Kidney epithelial cell (primary cell): Measurements from ENCODE around the gene SMC3. TPM values are rescaled to one million over a fixed set of nuclear protein-coding genes. Genes with fewer than 3 reads are reported as not detected.

Experiments used
- DNase-seq: peaks from one replicate; pipeline ENCODE4 v3.0.0-alpha.2; 2010; ENCODE audit warnings: low read depth
- H3K27me3 ChIP-seq: 2 replicates; pipeline ENCODE4 v1.6.0; 2011; ENCODE audit warnings: low read length; ENCODE audit not compliant: control insufficient read depth, insufficient read depth
- H3K36me3 ChIP-seq: 2 replicates; pipeline ENCODE4 v1.5.1; 2011; ENCODE audit warnings: low read length; ENCODE audit not compliant: control insufficient read depth, insufficient read depth
- H3K4me3 ChIP-seq: 2 replicates; pipeline ENCODE4 v1.5.1; 2011; ENCODE audit warnings: low read depth, mild to moderate bottlenecking, control low read depth, low read length
- CTCF ChIP-seq: IDR thresholded peaks from 2 replicates; pipeline ENCODE4 v1.5.1; 2011; ENCODE audit warnings: mild to moderate bottlenecking, moderate library complexity, low read length, control low read depth, inconsistent platforms; ENCODE audit not compliant: insufficient read depth, poor library complexity, severe bottlenecking
- total RNA-seq: library from RNA; depleted of rRNA; stranded (reverse); fragments of >200 nt; gene quantifications from 2 replicates; pipeline ENCODE4 v1.2.3, GENCODE V29; 2015

Gene SMC3
- total RNA-seq, 1 donor from 2014 or later: 35.3 TPM

DNA sequence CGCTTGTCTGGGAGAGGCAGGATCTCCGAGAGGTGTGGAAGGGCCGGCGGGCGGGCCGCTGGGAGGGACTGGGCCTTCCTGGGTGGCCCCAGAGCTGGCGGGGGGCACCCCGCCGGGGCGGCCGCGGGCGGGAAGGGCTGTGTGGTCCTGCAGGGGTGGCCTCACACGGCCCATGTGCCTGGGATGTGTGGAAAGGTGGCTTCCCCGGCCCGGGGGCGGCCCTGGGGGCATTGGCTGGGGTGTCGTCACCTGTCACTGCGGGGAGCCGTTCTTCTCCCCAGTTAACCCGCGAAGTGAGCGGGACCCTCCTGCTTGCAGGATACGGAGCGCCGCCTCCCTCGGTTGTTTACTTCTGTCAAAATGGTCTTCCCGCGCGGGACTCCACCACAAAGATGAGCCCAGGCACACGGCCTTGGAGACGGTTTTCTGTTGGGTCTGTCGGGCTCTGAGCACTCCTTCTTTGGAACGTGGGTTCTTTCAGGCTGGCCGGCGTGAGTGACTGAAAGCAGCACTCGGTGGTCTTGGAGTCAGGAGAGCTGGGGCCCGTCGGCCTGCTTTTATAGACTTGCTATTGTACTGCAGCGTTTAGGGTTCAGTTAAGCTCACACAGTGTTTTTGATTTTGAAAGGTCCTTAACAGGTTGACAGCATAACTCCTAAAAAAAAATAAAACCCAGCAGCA is 700 bp downstream of the SMC3 start:
- H3K36me3 ChIP-seq: no peaks in the 10 kb centered on the region
- peak overlapping the region; percentile 93 for H3K4me3 ChIP-seq
- TF ChIP-seq CTCF: no peak
- no peaks in the 10 kb centered on the region for H3K27me3 ChIP-seq
- no peak for DNase-seq

- Histone ChIP-seq H3K27me3 (no peaks in the 10 kb centered on the region), H3K4me3 (no peak overlapping the region), H3K36me3 (no peaks in the 10 kb centered on the region)
- DNase-seq: no peak
- TF ChIP-seq CTCF: no peak
Observed at GRCh38 chr10:110569122-110569521, 1.6 kb downstream of the SMC3 start.

DNA sequence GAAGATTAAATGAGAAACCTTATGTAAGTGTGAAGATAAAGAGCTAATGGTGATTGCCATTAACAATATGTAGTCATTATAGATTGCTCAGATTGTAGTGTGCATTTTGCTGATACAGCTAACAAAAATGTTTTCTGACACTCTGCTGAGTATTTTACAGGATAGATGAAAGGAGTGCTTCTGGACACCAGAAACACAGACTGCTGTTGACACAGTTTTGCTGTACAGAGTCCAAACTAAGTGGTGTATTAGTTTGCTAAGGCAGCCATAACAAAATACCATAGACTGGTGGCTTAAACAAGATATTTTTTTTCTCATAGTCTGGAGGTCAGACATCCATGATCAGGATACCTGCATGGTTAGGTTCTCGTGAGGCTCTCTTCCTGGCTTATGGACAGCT is 2.2 kb downstream of the SMC3 start:
- no peak for DNase-seq
- no peaks in the 10 kb centered on the region for H3K36me3 ChIP-seq
- no peak for TF ChIP-seq CTCF
- H3K27me3 ChIP-seq: no peaks in the 10 kb centered on the region
- no peak overlapping the region for H3K4me3 ChIP-seq

DNA sequence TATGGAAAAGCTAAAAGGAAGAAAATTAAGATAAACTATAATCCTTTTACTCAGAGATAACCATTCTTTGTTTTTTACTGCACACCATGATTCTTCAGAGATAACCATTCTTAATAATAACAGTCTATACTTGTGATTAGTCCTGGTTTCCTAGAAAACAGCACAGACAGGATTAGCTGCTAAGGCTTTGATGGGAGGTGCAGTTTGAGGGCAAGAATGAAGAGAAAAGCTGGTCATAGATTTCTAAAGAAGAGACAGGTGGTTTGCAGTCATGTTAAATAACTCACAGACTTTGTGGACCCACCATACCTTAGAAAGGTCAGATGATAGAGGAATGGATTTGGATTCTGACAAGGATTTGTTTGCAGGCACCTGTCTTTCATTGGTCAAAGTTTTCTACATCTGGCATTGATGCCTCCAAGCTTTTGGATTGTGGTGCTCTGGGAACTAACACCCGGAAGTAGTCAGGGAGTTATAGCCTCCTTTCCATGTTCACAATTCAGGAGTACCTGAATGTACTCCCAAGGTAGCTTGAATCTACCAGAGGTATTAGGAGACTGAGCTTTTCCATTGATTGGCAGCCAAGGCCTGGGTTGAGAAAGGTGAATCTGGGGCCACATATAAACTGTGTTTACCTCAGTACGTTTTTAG is 3.7 kb downstream of the SMC3 start:
- Histone ChIP-seq H3K36me3 (no peaks in the 10 kb centered on the region), H3K4me3 (no peak overlapping the region), H3K27me3 (no peaks in the 10 kb centered on the region)
- DNase-seq: no peak
- TF ChIP-seq CTCF: no peak

- Histone ChIP-seq H3K4me3 (no peak overlapping the region), H3K36me3 (peaks cover under 1% of the 10 kb centered on the region), H3K27me3 (no peaks in the 10 kb centered on the region)
- TF ChIP-seq CTCF: no peak
- DNase-seq: no peak
Observed at GRCh38 chr10:110572862-110573261, 5.4 kb downstream of the SMC3 start.

DNA sequence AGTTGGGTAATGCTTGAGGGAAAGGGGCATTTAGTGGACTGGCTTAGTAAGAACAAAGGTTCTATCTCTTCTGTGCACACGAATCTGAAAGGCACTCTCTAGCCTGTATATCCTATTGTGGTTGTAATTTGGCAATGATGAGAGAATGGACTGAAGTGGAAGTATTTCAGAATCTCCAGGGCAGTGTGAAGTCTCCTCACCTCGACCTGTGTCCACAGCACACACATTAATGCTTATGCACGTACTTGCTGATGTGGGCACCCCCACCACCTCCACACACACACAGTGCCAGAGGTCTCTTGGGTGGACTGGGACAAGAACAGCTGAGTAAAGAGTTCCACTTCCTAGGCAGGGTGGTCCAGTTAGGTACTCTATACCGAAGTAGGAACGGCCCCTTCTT is 6.9 kb downstream of the SMC3 start:
- Histone ChIP-seq H3K36me3 (peaks cover 2% of the 10 kb centered on the region), H3K4me3 (no peak overlapping the region), H3K27me3 (no peaks in the 10 kb centered on the region)
- no peak for DNase-seq
- no peak for TF ChIP-seq CTCF
